ENCODE data around the gene MICAL3. TPM values are rescaled to one million over a fixed set of nuclear protein-coding genes. Genes with fewer than 3 reads are reported as not detected.

Gene MICAL3
- total and polyA plus RNA-seq, 9 of the 15 experiments (the other 6 are each of a cell fraction or from before 2014, with no cell fraction given): 0.53 to 32.1 (median 12.3) TPM

GRCh38 chr22:17830043-17830961 is 194.1 kb downstream of the MICAL3 start (continued):
- no peak for TF ChIP-seq OTX1 (CRISPR knock-in tag; IDR thresholded peaks at IDR 0.05)
- no peak for TF ChIP-seq NCOA4 (IDR thresholded peaks at IDR 0.05; ENCODE audit: partially characterized antibody)
- no peak for TF ChIP-seq ZNF444 (CRISPR knock-in tag; IDR thresholded peaks at IDR 0.05)
- no peak for TF ChIP-seq ZNF124 (CRISPR knock-in tag; IDR thresholded peaks at IDR 0.05)
- 0 out of 2 replicates have a peak, but pooled peaks have one; percentile 41 for TF ChIP-seq BCOR (IDR thresholded peaks at IDR 0.05)
- no peak for TF ChIP-seq TCF15 (CRISPR knock-in tag; IDR thresholded peaks at IDR 0.05)
- TF ChIP-seq RFX1 (IDR thresholded peaks at IDR 0.05): no peak
- no peak for TF ChIP-seq TAF9B (IDR thresholded peaks at IDR 0.05; ENCODE audit: partially characterized antibody)
- TF ChIP-seq RB1 (IDR thresholded peaks at IDR 0.05; ENCODE audit: low read depth): peak; percentile 80
- no peak for TF ChIP-seq HMG20B (CRISPR knock-in tag; IDR thresholded peaks at IDR 0.05)
- no peak for TF ChIP-seq KAT8 (IDR thresholded peaks at IDR 0.05; ENCODE audit: low read depth)
- TF ChIP-seq SIRT6 (IDR thresholded peaks at IDR 0.05; ENCODE audit: low read depth, low read length): no peak
- TF ChIP-seq PREB (CRISPR knock-in tag; IDR thresholded peaks at IDR 0.05): no peak
- TF ChIP-seq PTTG1 (tag; IDR thresholded peaks at IDR 0.05; ENCODE audit: low read depth): no peak
- TF ChIP-seq ATF2 (CRISPR knock-in tag; IDR thresholded peaks at IDR 0.05): no peak
- TF ChIP-seq CC2D1A (IDR thresholded peaks at IDR 0.05): peak; percentile 91
- no peak for TF ChIP-seq ZNF354B (CRISPR knock-in tag; IDR thresholded peaks at IDR 0.05)
- TF ChIP-seq MTF1 (CRISPR knock-in tag; IDR thresholded peaks at IDR 0.05; ENCODE audit: borderline replicate concordance): no peak
- TF ChIP-seq ZNF780A (CRISPR knock-in tag; IDR thresholded peaks at IDR 0.05): no peak
- no peak for TF ChIP-seq POLR2AphosphoS5 (IDR thresholded peaks at IDR 0.05; ENCODE audit: control insufficient read depth, insufficient read depth, low read depth, low read length)
- no peak for TF ChIP-seq HNRNPUL1 (IDR thresholded peaks at IDR 0.05; ENCODE audit: low read length)
- no peak for TF ChIP-seq PHF21A (IDR thresholded peaks at IDR 0.05; ENCODE audit: borderline replicate concordance, low read depth)
- TF ChIP-seq ETV5 (CRISPR knock-in tag; IDR thresholded peaks at IDR 0.05; ENCODE audit: low read depth): no peak
- no peak for TF ChIP-seq ZNF121 (CRISPR knock-in tag; conservative IDR thresholded peaks at IDR 0.05)

All from K562 (cell line).